Astrocyte (in vitro differentiated cells and primary cell): ENCODE measurements around the gene CPNE2. TPM values are rescaled to one million over a fixed set of nuclear protein-coding genes. Genes with fewer than 3 reads are reported as not detected.

ENCODE experiments used
- DNase-seq: peaks from one replicate; pipeline ENCODE4 v3.0.0-alpha.2; 2010; ENCODE audit warnings: low read depth
- FAIRE-seq: peaks from 2 replicates; lab custom pipeline; 2011; peaks lifted over from hg19 to GRCh38; lab: Jason Lieb, UNC
- H2AFZ ChIP-seq: 2 replicates; pipeline ENCODE4 v1.6.0; 2012; ENCODE audit warnings: low read depth, low read length, inconsistent platforms
- H3K27ac ChIP-seq: 2 replicates; pipeline ENCODE4 v1.5.1; 2011; ENCODE audit warnings: low read depth, low read length, inconsistent platforms
- H3K27me3 ChIP-seq: 2 replicates; pipeline ENCODE4 v1.6.0; 2011; ENCODE audit warnings: low read length, inconsistent platforms; ENCODE audit not compliant: insufficient read depth
- H3K36me3 ChIP-seq: 2 replicates; pipeline ENCODE4 v1.5.1; 2011; ENCODE audit warnings: low read length, inconsistent platforms; ENCODE audit not compliant: insufficient read depth
- H3K4me1 ChIP-seq: 2 replicates; pipeline ENCODE4 v1.5.1; 2011; ENCODE audit warnings: low read length, inconsistent platforms; ENCODE audit not compliant: insufficient read depth
- H3K4me2 ChIP-seq: 2 replicates; pipeline ENCODE4 v1.6.0; 2012; ENCODE audit warnings: low read length, inconsistent platforms
- H3K4me3 ChIP-seq: 2 replicates; pipeline ENCODE4 v1.5.1; 2011; ENCODE audit warnings: low read depth, mild to moderate bottlenecking, low read length, inconsistent platforms; ENCODE audit not compliant: insufficient read depth
- H3K79me2 ChIP-seq: 2 replicates; pipeline ENCODE4 v1.6.0; 2012; ENCODE audit warnings: mild to moderate bottlenecking, low read length, inconsistent platforms; ENCODE audit not compliant: insufficient read depth
- H3K9ac ChIP-seq: 2 replicates; pipeline ENCODE4 v1.6.0; 2012; ENCODE audit warnings: mild to moderate bottlenecking, low read length, inconsistent platforms
- H3K9me3 ChIP-seq: 2 replicates; pipeline ENCODE4 v1.5.1; 2012; ENCODE audit warnings: low read depth, mild to moderate bottlenecking, low read length, inconsistent platforms; ENCODE audit not compliant: insufficient read depth
- H4K20me1 ChIP-seq: 2 replicates; pipeline ENCODE4 v1.6.0; 2012; ENCODE audit warnings: low read length, inconsistent platforms; ENCODE audit not compliant: insufficient read depth
- H3K27ac Mint-ChIP-seq: one replicate; pipeline ENCODE4 v1.8.0; 2021; ENCODE audit warnings: mild to moderate bottlenecking, mixed read lengths; ENCODE audit not compliant: unreplicated experiment
- H3K27me3 Mint-ChIP-seq: one replicate; pipeline ENCODE4 v1.8.0; 2021; ENCODE audit warnings: low read depth, mixed read lengths; ENCODE audit not compliant: unreplicated experiment
- H3K36me3 Mint-ChIP-seq: one replicate; pipeline ENCODE4 v1.8.0; 2021; ENCODE audit warnings: low read depth, mixed read lengths; ENCODE audit not compliant: unreplicated experiment
- H3K4me1 Mint-ChIP-seq: one replicate; pipeline ENCODE4 v1.8.0; 2021; ENCODE audit warnings: low read depth, mixed read lengths; ENCODE audit not compliant: unreplicated experiment
- H3K4me3 Mint-ChIP-seq: one replicate; pipeline ENCODE4 v1.8.0; 2021; ENCODE audit warnings: mild to moderate bottlenecking, moderate library complexity, mixed read lengths; ENCODE audit not compliant: unreplicated experiment
- H3K9me3 Mint-ChIP-seq: one replicate; pipeline ENCODE4 v1.8.0; 2021; ENCODE audit warnings: mild to moderate bottlenecking, mixed read lengths; ENCODE audit not compliant: unreplicated experiment
- CTCF ChIP-seq: IDR thresholded peaks from 2 replicates; pipeline ENCODE4 v1.5.1; 2011; ENCODE audit warnings: low read depth, mild to moderate bottlenecking, inconsistent platforms, low read length, moderate library complexity; ENCODE audit not compliant: insufficient read depth
- EZH2 ChIP-seq: IDR thresholded peaks from 2 replicates; pipeline ENCODE4 v1.6.1; 2012; ENCODE audit warnings: mild to moderate bottlenecking, low read length, inconsistent platforms; ENCODE audit not compliant: insufficient read depth
- total RNA-seq: library from RNA; stranded (reverse); gene quantifications from 2 replicates; pipeline ENCODE4 v1.2.1, GENCODE V29; 2021

The CPNE2 gene
- total RNA-seq, 1 donor from 2014 or later, result 19.3 TPM

DNA sequence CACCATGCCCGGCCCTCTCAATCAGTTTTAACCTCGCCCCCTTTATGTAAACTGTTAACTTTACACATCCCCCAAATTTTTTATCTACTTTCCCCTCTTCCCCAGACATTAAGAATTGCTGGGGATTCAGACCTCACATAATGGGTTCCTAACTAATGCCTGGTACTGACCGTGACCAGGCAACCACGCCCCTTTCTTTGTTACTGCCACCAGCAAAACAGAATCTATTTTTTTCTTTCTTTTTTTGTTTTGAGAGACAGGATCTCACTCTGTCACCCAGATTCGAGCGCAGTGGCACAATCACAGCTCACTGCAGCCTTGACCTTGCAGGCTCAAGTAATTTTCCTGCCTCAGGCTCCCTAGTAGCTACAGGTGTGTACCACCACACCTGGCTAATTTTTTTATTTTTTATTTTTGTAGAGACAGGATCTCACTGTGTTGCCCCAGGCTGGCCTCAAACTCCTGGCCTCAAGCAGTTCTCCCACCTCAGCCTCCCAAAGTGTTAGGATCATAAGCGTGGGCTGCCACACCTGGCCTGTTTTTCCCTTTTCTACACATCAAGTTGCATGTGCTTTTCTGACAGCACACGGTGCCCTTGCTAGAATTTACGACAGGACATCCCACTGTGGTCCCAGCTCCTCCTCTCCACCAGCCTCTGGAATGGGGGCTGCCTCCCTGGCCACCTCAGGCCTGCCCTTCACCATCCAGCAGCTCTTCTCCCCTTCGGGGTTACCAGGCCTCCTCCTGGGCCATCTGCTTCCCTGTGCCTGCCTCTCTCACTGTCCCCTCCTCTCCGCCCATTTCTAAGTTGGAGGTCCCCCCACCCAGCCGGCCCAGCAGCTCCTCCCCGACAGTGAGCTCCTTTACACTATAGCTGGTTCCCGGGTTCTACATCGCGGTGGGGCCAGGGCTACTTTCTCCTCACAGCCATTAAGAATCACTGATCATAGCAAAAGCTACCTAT lies 10.8 kb downstream of the CPNE2 start:
- peaks cover 47% of the 10 kb centered on the region for H4K20me1 ChIP-seq
- no peak overlapping the region for H3K27ac Mint-ChIP-seq
- H3K4me1 Mint-ChIP-seq, result peaks cover 5% of the 10 kb centered on the region
- peaks cover 5% of the 10 kb centered on the region for H3K9me3 Mint-ChIP-seq
- peaks cover 3% of the 10 kb centered on the region for H3K36me3 Mint-ChIP-seq
- peaks cover 8% of the 10 kb centered on the region for H3K79me2 ChIP-seq
- FAIRE-seq (no peak), DNase-seq (no peak)
- H3K4me2 ChIP-seq, result no peak overlapping the region
- no peak overlapping the region for H3K4me3 ChIP-seq
- no peak overlapping the region for H3K27ac ChIP-seq
- H2AFZ ChIP-seq, result no peak overlapping the region
- H3K9me3 ChIP-seq, result no peaks in the 10 kb centered on the region
- H3K27me3 Mint-ChIP-seq, result peaks cover 4% of the 10 kb centered on the region
- H3K4me3 Mint-ChIP-seq, result no peak overlapping the region
- H3K27me3 ChIP-seq, result no peaks in the 10 kb centered on the region
- H3K4me1 ChIP-seq, result peaks cover 2% of the 10 kb centered on the region
- H3K36me3 ChIP-seq, result no peaks in the 10 kb centered on the region
- TF ChIP-seq CTCF (no peak), EZH2 (no peak)
- H3K9ac ChIP-seq, result no peak overlapping the region

DNA sequence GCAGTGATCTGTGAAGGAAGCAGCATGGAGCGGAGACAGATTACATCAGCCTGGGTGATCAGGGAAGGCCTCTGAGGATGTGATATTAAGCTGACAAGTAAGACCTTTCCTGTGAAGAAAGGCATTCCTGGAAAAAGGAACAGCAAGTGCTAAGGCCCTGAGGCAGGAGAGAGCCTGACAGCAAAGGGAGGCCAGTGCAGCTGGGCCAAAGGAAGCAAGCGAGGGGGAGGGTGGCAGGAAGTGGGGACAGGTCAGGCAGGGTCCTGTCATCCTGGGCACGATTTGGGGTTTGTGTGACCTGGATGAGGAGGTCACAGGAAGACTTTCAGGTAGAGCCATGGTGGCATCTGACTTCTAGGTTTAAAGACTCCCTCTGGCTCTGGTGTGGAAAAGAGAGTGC lies 12.3 kb downstream of the CPNE2 start:
- TF ChIP-seq EZH2 (no peak), CTCF (no peak)
- H3K27me3 ChIP-seq, result no peaks in the 10 kb centered on the region
- Mint-ChIP-seq H3K9me3 (peaks cover 5% of the 10 kb centered on the region), H3K27me3 (no peaks in the 10 kb centered on the region), H3K36me3 (peaks cover 3% of the 10 kb centered on the region), H3K27ac (no peak overlapping the region), H3K4me1 (peaks cover 6% of the 10 kb centered on the region), H3K4me3 (no peak overlapping the region)
- H3K4me1 ChIP-seq, result peaks cover 2% of the 10 kb centered on the region
- no peak for DNase-seq
- H3K79me2 ChIP-seq, result peaks cover 8% of the 10 kb centered on the region
- H4K20me1 ChIP-seq, result peaks cover 55% of the 10 kb centered on the region
- H3K4me2 ChIP-seq, result no peak overlapping the region
- no peaks in the 10 kb centered on the region for H3K9me3 ChIP-seq
- no peak overlapping the region for H3K9ac ChIP-seq
- no peak overlapping the region for H3K4me3 ChIP-seq
- no peak overlapping the region for H2AFZ ChIP-seq
- H3K36me3 ChIP-seq, result no peaks in the 10 kb centered on the region
- no peak for FAIRE-seq
- no peak overlapping the region for H3K27ac ChIP-seq

- no peak overlapping the region for H3K4me3 Mint-ChIP-seq
- TF ChIP-seq EZH2 (no peak), CTCF (no peak)
- peaks cover 1% of the 10 kb centered on the region for H3K9me3 Mint-ChIP-seq
- FAIRE-seq (no peak), DNase-seq (no peak)
- Histone ChIP-seq H3K79me2 (peaks cover 7% of the 10 kb centered on the region), H3K9me3 (no peaks in the 10 kb centered on the region), H3K27me3 (no peaks in the 10 kb centered on the region), H2AFZ (no peak overlapping the region), H3K4me1 (no peaks in the 10 kb centered on the region), H3K9ac (no peak overlapping the region), H3K4me3 (no peak overlapping the region), H4K20me1 (peaks cover 54% of the 10 kb centered on the region), H3K4me2 (no peak overlapping the region), H3K27ac (no peak overlapping the region), H3K36me3 (no peaks in the 10 kb centered on the region)
- H3K27ac Mint-ChIP-seq, result no peak overlapping the region
- H3K27me3 Mint-ChIP-seq, result no peaks in the 10 kb centered on the region
- H3K36me3 Mint-ChIP-seq, result peaks cover 2% of the 10 kb centered on the region
- peaks cover 7% of the 10 kb centered on the region for H3K4me1 Mint-ChIP-seq
These were observed 12.8 kb downstream of the CPNE2 start for GRCh38 chr16:57105184-57105583.
